ENCODE data around the gene IL10RA. TPM values are rescaled to one million over a fixed set of nuclear protein-coding genes. Genes with fewer than 3 reads are reported as not detected.

IL10RA gene
- total RNA-seq, 1 experiment from 2014 or later = 1.7 TPM

DNA sequence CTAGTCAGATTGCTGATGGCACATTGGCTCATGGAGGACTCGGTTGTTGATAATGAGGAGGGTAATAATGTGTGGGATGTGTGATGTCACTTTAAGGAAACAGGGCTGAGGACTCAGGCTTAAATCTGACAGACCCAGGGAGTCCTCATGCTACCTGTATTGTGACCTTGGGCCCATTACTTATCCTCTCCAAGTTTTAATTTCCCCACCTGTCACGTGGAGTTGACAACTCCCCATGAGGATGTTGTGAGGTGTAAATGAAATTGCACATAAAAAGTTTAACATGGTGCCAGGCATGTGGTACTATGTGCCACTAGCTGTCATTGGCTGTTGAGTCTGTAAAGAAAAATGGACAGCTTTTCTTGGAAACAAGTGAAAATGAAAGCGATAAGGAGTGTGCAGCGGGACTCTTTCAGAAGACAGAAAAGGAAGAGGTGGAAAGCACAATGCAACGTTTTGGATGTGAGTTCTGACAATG lies 15.3 kb downstream of the IL10RA start:
- no TSS peak for BruUV-seq (replicated peaks)
- H4K20me1 ChIP-seq (ENCODE audit: insufficient read depth) = no peaks in the 10 kb centered on the region
- DNase-seq (ENCODE audit: low read depth, low spot score) (no peak), ATAC-seq (no peak)
- H2AFZ ChIP-seq (ENCODE audit: low read depth, low read length, poor library complexity, severe bottlenecking) = no peak overlapping the region
- no peaks in the 10 kb centered on the region for H3K79me2 ChIP-seq (ENCODE audit: insufficient read depth, low read length)
- no peak overlapping the region for H3K4me3 ChIP-seq (replicated peaks in 1 of 2; ENCODE audit: low read depth in 1 of 2, low read length in 2 of 2)
- TF ChIP-seq, protein P1, sequence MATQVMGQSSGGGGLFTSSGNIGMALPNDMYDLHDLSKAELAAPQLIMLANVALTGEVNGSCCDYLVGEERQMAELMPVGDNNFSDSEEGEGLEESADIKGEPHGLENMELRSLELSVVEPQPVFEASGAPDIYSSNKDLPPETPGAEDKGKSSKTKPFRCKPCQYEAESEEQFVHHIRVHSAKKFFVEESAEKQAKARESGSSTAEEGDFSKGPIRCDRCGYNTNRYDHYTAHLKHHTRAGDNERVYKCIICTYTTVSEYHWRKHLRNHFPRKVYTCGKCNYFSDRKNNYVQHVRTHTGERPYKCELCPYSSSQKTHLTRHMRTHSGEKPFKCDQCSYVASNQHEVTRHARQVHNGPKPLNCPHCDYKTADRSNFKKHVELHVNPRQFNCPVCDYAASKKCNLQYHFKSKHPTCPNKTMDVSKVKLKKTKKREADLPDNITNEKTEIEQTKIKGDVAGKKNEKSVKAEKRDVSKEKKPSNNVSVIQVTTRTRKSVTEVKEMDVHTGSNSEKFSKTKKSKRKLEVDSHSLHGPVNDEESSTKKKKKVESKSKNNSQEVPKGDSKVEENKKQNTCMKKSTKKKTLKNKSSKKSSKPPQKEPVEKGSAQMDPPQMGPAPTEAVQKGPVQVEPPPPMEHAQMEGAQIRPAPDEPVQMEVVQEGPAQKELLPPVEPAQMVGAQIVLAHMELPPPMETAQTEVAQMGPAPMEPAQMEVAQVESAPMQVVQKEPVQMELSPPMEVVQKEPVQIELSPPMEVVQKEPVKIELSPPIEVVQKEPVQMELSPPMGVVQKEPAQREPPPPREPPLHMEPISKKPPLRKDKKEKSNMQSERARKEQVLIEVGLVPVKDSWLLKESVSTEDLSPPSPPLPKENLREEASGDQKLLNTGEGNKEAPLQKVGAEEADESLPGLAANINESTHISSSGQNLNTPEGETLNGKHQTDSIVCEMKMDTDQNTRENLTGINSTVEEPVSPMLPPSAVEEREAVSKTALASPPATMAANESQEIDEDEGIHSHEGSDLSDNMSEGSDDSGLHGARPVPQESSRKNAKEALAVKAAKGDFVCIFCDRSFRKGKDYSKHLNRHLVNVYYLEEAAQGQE (IDR thresholded peaks at IDR 0.05; ENCODE audit: low read depth) = no peak
- no peak for TF ChIP-seq YY1 (IDR thresholded peaks at IDR 0.05; ENCODE audit: extremely low read depth, insufficient replicate concordance, low read depth, low read length)
- TF ChIP-seq, protein P2, sequence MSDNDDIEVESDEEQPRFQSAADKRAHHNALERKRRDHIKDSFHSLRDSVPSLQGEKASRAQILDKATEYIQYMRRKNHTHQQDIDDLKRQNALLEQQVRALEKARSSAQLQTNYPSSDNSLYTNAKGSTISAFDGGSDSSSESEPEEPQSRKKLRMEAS (IDR thresholded peaks at IDR 0.05) = no peak
- no peak for TF ChIP-seq SIN3A (IDR thresholded peaks at IDR 0.05; ENCODE audit: low read depth)
- TF ChIP-seq POLR2AphosphoS5 (IDR thresholded peaks at IDR 0.05; ENCODE audit: low read depth, low read length) = no peak
- TF ChIP-seq, protein P3, sequence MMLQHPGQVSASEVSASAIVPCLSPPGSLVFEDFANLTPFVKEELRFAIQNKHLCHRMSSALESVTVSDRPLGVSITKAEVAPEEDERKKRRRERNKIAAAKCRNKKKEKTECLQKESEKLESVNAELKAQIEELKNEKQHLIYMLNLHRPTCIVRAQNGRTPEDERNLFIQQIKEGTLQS (IDR thresholded peaks at IDR 0.05) = no peak
- TF ChIP-seq ZNF274 (IDR thresholded peaks at IDR 0.05; ENCODE audit: low read depth, low read length) = no peak
- TF ChIP-seq EGR1 (IDR thresholded peaks at IDR 0.05; ENCODE audit: low read depth) = no peak
- TF ChIP-seq JUND (IDR thresholded peaks at IDR 0.05) = no peak
- no peak for TF ChIP-seq ZFX (IDR thresholded peaks at IDR 0.05)
- no peak for TF ChIP-seq EZH2 (IDR thresholded peaks at IDR 0.05)
- TF ChIP-seq CEBPB (IDR thresholded peaks at IDR 0.05; ENCODE audit: low read depth) = no peak
- no peak for TF ChIP-seq POLR2A (IDR thresholded peaks at IDR 0.05; ENCODE audit: borderline replicate concordance, extremely low read depth, insufficient read depth, insufficient read length)
- TF ChIP-seq TCF7L2 (IDR thresholded peaks at IDR 0.05; ENCODE audit: borderline replicate concordance, extremely low read depth, insufficient read depth, insufficient read length) = no peak
- H3K9me3 ChIP-seq (ENCODE audit: control insufficient read depth in 1 of 2, insufficient read depth in 1 of 2, low read depth in 1 of 2, low read length in 2 of 2) = no peaks in the 10 kb centered on the region
- no peak overlapping the region for H3K4me2 ChIP-seq (ENCODE audit: low read length)
- ChIA-PET RAD21 (ENCODE audit: low non-redundant PET in 1 of 2, low total read pairs in 2 of 2, uncharacterized antibody in 2 of 2, unreplicated experiment in 2 of 2) (no interaction called here), CTCF (no interaction called here), POLR2A (no interaction called here)
- no peaks in the 10 kb centered on the region for H3K4me1 ChIP-seq (ENCODE audit: control insufficient read depth in 1 of 2, insufficient read depth in 2 of 2, low read length in 2 of 2)
- intact Hi-C loops (cut with micrococcal nuclease) = no loop called here
- H3K9ac ChIP-seq (ENCODE audit: low read length) = no peak overlapping the region
- H3K27me3 ChIP-seq (ENCODE audit: insufficient read depth, low read length) = no peaks in the 10 kb centered on the region
- H3K36me3 ChIP-seq (ENCODE audit: control insufficient read depth in 1 of 2, insufficient read depth in 2 of 2, low read length in 2 of 2) = no peaks in the 10 kb centered on the region
- no peaks in the 10 kb centered on the region for H3K9me2 ChIP-seq (ENCODE audit: insufficient read depth)
- H3K27ac ChIP-seq (ENCODE audit: low read depth, low read length) = no peak overlapping the region

Measured in HCT116 (cell line).